OCI-LY1 (cell line): ENCODE data around the gene NRAS.

Experiments
- H2AFZ ChIP-seq: fragments of 200-600 bp; sonication (generic), shearing (Covaris generic); 2 replicates; pipeline ENCODE4 v1.6.0; 2014; ENCODE audit warnings: antibody characterized with exemption, mild to moderate bottlenecking, low read length
- H3F3A ChIP-seq: fragments of 200-600 bp; sonication (generic), shearing (Covaris generic); 2 replicates; pipeline ENCODE4 v1.6.0; 2014; ENCODE audit warnings: mild to moderate bottlenecking, antibody characterized with exemption, low read length, moderate library complexity; ENCODE audit not compliant: insufficient read depth
- H3K27ac ChIP-seq: fragments of 200-600 bp; sonication (generic); 2 replicates; pipeline ENCODE4 v1.5.1; 2014; ENCODE audit warnings: low read length, mixed run types, mild to moderate bottlenecking, low read depth; ENCODE audit not compliant: poor library complexity, severe bottlenecking
- H3K27me3 ChIP-seq: fragments of 200-600 bp; sonication (generic); 2 replicates; pipeline ENCODE4 v1.6.0; 2014; ENCODE audit warnings: antibody characterized with exemption, mild to moderate bottlenecking, low read length, moderate library complexity; ENCODE audit not compliant: insufficient read depth
- H3K36me3 ChIP-seq: fragments of 200-600 bp; sonication (generic); 2 replicates; pipeline ENCODE4 v1.6.1; 2014; ENCODE audit warnings: mild to moderate bottlenecking, antibody characterized with exemption, low read length, moderate library complexity, mixed read lengths; ENCODE audit not compliant: insufficient read depth
- H3K4me1 ChIP-seq: fragments of 200-600 bp; sonication (generic); 2 replicates; pipeline ENCODE4 v1.5.1; 2014; ENCODE audit warnings: mild to moderate bottlenecking, low read length, moderate library complexity; ENCODE audit not compliant: insufficient read depth, severe bottlenecking
- H3K4me2 ChIP-seq: fragments of 200-600 bp; sonication (generic), shearing (Covaris generic); 2 replicates; pipeline ENCODE4 v1.6.1; 2014; ENCODE audit warnings: low read length
- H3K4me3 ChIP-seq: fragments of 200-600 bp; sonication (generic); 2 replicates; pipeline ENCODE4 v1.5.1; 2014; ENCODE audit warnings: low read length, low read depth, mild to moderate bottlenecking, mixed read lengths; ENCODE audit not compliant: poor library complexity, severe bottlenecking
- H3K79me2 ChIP-seq: fragments of 200-600 bp; shearing (Covaris generic); 2 replicates; pipeline ENCODE4 v1.6.1; 2016; ENCODE audit warnings: mixed run types, low read length, mixed read lengths; ENCODE audit not compliant: insufficient read depth
- H3K9ac ChIP-seq: fragments of 200-600 bp; sonication (generic), shearing (Covaris generic); 2 replicates; pipeline ENCODE4 v1.6.1; 2014; ENCODE audit warnings: mild to moderate bottlenecking, low read length, mixed read lengths
- H3K9me2 ChIP-seq: fragments of 200-600 bp; sonication (generic), shearing (Covaris generic); 2 replicates; pipeline ENCODE4 v1.6.1; 2014; ENCODE audit warnings: low read depth, mild to moderate bottlenecking, low read length, mixed read lengths
- H3K9me3 ChIP-seq: fragments of 200-600 bp; shearing (Covaris generic); 2 replicates; pipeline ENCODE4 v1.6.1; 2014; ENCODE audit warnings: low read length, mixed read lengths
- H4K20me1 ChIP-seq: fragments of 200-600 bp; sonication (generic), shearing (Covaris generic); 2 replicates; pipeline ENCODE4 v1.6.0; 2016; ENCODE audit warnings: mild to moderate bottlenecking, low read length; ENCODE audit not compliant: insufficient read depth
- EZH2 ChIP-seq: fragments of 200-600 bp; sonication (generic), shearing (Covaris generic); IDR thresholded peaks from 2 replicates; pipeline ENCODE4 v1.8.0; 2017; ENCODE audit warnings: borderline replicate concordance, mixed run types, mild to moderate bottlenecking, antibody characterized with exemption, low read length, moderate library complexity, mixed read lengths
- TF ChIP-seq, protein P1 (sequence below): fragments of 200-600 bp; sonication (generic), shearing (Covaris generic); IDR thresholded peaks from 2 replicates; pipeline ENCODE4 v1.5.1; 2017; ENCODE audit warnings: mild to moderate bottlenecking, antibody characterized with exemption, low read length, moderate library complexity, mixed read lengths

NRAS gene

DNA sequence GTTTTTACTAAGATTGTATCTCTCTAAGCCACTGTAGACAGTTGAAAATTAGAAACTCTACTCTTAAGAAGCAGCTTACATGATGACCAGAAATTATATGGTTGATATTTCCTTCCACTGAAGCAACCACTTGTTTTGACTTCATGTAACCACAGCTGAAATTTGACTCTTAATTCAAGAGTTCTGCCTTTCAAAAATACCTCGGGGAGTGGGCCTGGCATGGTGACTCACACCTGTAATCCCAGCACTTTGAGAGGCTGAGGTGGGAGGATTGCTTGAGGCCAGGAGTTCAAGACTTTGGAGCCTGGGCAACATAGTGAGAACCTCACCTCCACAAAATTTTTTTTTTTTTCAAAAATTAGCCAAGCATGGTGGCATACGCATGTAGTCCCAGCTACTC, 25.5 kb downstream of the NRAS start:
- no peak overlapping the region for H3K27ac ChIP-seq
- no peak overlapping the region for H3K4me2 ChIP-seq
- no peak overlapping the region for H3K9ac ChIP-seq
- H4K20me1 ChIP-seq = no peaks in the 10 kb centered on the region
- H3K36me3 ChIP-seq = no peaks in the 10 kb centered on the region
- no peaks in the 10 kb centered on the region for H3K4me1 ChIP-seq
- H3K79me2 ChIP-seq = no peaks in the 10 kb centered on the region
- no peak overlapping the region for H3K4me3 ChIP-seq
- H3K9me3 ChIP-seq = no peaks in the 10 kb centered on the region
- no peak overlapping the region for H2AFZ ChIP-seq
- H3K27me3 ChIP-seq = no peaks in the 10 kb centered on the region
- TF ChIP-seq, protein P1, sequence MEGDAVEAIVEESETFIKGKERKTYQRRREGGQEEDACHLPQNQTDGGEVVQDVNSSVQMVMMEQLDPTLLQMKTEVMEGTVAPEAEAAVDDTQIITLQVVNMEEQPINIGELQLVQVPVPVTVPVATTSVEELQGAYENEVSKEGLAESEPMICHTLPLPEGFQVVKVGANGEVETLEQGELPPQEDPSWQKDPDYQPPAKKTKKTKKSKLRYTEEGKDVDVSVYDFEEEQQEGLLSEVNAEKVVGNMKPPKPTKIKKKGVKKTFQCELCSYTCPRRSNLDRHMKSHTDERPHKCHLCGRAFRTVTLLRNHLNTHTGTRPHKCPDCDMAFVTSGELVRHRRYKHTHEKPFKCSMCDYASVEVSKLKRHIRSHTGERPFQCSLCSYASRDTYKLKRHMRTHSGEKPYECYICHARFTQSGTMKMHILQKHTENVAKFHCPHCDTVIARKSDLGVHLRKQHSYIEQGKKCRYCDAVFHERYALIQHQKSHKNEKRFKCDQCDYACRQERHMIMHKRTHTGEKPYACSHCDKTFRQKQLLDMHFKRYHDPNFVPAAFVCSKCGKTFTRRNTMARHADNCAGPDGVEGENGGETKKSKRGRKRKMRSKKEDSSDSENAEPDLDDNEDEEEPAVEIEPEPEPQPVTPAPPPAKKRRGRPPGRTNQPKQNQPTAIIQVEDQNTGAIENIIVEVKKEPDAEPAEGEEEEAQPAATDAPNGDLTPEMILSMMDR = no peak
- TF ChIP-seq EZH2 = no peak
- H3K9me2 ChIP-seq = no peaks in the 10 kb centered on the region
- no peaks in the 10 kb centered on the region for H3F3A ChIP-seq

DNA sequence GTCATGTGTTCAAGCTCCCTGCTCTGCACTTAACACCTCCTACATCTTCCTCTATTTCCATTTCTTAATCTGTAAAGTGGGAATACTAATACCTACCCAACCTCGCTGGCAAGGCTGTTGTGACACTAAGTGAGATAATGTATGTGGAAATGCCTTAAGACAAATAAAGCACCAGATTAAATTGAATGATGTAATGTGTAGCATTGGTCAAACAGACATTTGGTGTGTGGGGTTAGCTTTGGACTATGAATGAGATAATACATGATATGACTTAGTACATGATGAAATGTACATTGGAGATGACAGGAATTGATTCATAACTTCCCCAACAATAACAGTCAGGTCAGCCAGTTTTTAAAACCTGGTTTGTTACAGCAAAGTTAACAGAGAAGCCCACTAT, 26.4 kb downstream of the NRAS start:
- H3K4me3 ChIP-seq = no peak overlapping the region
- H3K9me2 ChIP-seq = no peaks in the 10 kb centered on the region
- H3K9me3 ChIP-seq = no peaks in the 10 kb centered on the region
- H3F3A ChIP-seq = no peaks in the 10 kb centered on the region
- no peaks in the 10 kb centered on the region for H4K20me1 ChIP-seq
- TF ChIP-seq, protein P1 = no peak
- no peak for TF ChIP-seq EZH2
- H3K79me2 ChIP-seq = no peaks in the 10 kb centered on the region
- no peak overlapping the region for H2AFZ ChIP-seq
- no peak overlapping the region for H3K4me2 ChIP-seq
- H3K27me3 ChIP-seq = no peaks in the 10 kb centered on the region
- no peaks in the 10 kb centered on the region for H3K4me1 ChIP-seq
- no peak overlapping the region for H3K27ac ChIP-seq
- no peak overlapping the region for H3K9ac ChIP-seq
- no peaks in the 10 kb centered on the region for H3K36me3 ChIP-seq

DNA sequence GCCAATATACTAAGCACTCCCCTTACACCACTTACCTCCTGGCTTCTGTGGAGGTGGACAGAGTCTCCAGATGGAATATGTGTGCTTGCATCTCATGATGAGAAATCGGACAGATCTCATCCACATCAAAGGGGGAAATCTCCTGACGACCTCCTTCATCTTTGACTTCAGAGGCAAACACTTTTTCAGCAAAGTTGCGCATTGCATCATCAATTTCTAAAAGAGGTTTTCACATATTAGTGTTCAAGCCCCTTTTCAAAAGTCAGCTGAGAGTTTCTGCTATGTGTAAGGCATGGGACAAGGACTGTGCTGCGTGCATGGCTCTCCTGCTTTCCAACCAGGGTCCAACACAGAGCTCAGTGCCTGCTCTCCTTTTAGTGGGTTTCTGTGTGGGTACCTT, 28.0 kb downstream of the NRAS start:
- Histone ChIP-seq H3K9me3 (no peaks in the 10 kb centered on the region), H3K9ac (no peak overlapping the region), H3K36me3 (no peaks in the 10 kb centered on the region), H3K4me3 (no peak overlapping the region), H2AFZ (no peak overlapping the region), H3K79me2 (no peaks in the 10 kb centered on the region), H3K4me2 (no peak overlapping the region), H3F3A (no peaks in the 10 kb centered on the region), H3K27ac (no peak overlapping the region), H4K20me1 (no peaks in the 10 kb centered on the region), H3K9me2 (no peaks in the 10 kb centered on the region), H3K27me3 (no peaks in the 10 kb centered on the region), H3K4me1 (no peaks in the 10 kb centered on the region)
- TF ChIP-seq EZH2 = no peak
- TF ChIP-seq, protein P1 = no peak
